H1 (cell line): ENCODE measurements around the gene KCP. TPM values are rescaled to one million over a fixed set of nuclear protein-coding genes. Genes with fewer than 3 reads are reported as not detected.

Experiments used
- CTCF ChIA-PET: fragments of 300-600 bp; sonication (Branson Sonifier 250); formaldehyde crosslinking; loops from one replicate; lab custom pipeline; 2021; ENCODE audit not compliant: partially characterized antibody; lab: Charles Lee
- POLR2A ChIA-PET: fragments of 300-600 bp; sonication (Branson Sonifier 250); formaldehyde crosslinking; loops from one replicate; lab custom pipeline; 2021; ENCODE audit warnings: inconsistent platforms; ENCODE audit not compliant: partially characterized antibody; lab: Charles Lee
- DNase-seq, 2 experiments: peaks; one replicate each; pipeline versions ENCODE4 v3.0.0 to v3.0.0-alpha.2; 2010 to 2022; ENCODE audit warnings: low spot score in 2 of 2, low read depth in 1 of 2, mixed read lengths in 1 of 2
- FAIRE-seq: peaks from 2 replicates; lab custom pipeline; 2011; peaks lifted over from hg19 to GRCh38; lab: Jason Lieb, UNC
- H2AFZ ChIP-seq: 2 replicates; pipeline ENCODE4 v1.8.1; 2012; ENCODE audit warnings: low read length, inconsistent platforms
- H2AK5ac ChIP-seq: 2 replicates; pipeline ENCODE4 v1.6.1; 2013; ENCODE audit warnings: low read depth, low read length
- H2BK120ac ChIP-seq: replicated peaks from 2 replicates; pipeline ENCODE3; 2013; ENCODE audit warnings: low read depth, low read length, inconsistent platforms
- H2BK12ac ChIP-seq: 2 replicates; pipeline ENCODE4 v1.6.1; 2013; ENCODE audit warnings: low read depth, low read length
- H2BK15ac ChIP-seq: 2 replicates; pipeline ENCODE4 v1.6.1; 2013; ENCODE audit warnings: low read length
- H2BK20ac ChIP-seq: 2 replicates; pipeline ENCODE4 v1.6.1; 2013; ENCODE audit warnings: low read length
- H2BK5ac ChIP-seq: 2 replicates; pipeline ENCODE4 v1.6.1; 2013; ENCODE audit warnings: low read depth, low read length
- H3K14ac ChIP-seq: 2 replicates; pipeline ENCODE4 v1.6.1; 2013; ENCODE audit warnings: inconsistent platforms; ENCODE audit not compliant: insufficient read length
- H3K18ac ChIP-seq: 2 replicates; pipeline ENCODE4 v1.6.1; 2013; ENCODE audit warnings: low read length; ENCODE audit errors: extremely low read depth
- H3K23ac ChIP-seq: 2 replicates; pipeline ENCODE4 v1.6.1; 2013; ENCODE audit warnings: inconsistent platforms; ENCODE audit not compliant: insufficient read length
- H3K23me2 ChIP-seq: 2 replicates; pipeline ENCODE4 v1.6.1; 2013; ENCODE audit warnings: low read depth, low read length
- H3K27ac ChIP-seq: 2 replicates; pipeline ENCODE4 v1.6.1; 2011; ENCODE audit warnings: low read depth, low read length, inconsistent platforms
- H3K27me3 ChIP-seq, 4 experiments: replicated peaks in 1 of 4; 1 replicate in 1 of 4; 2 replicates in 3 of 4; pipeline versions ENCODE4 v1.6.1 to v1.8.1; 2011 to 2013; ENCODE audit warnings: low read length in 3 of 4, mild to moderate bottlenecking in 3 of 4, inconsistent platforms in 2 of 4, mixed read lengths in 2 of 4, moderate library complexity in 1 of 4; ENCODE audit not compliant: control insufficient read depth in 3 of 4, insufficient read depth in 3 of 4; ENCODE audit errors: extremely low read depth in 1 of 4
- H3K36me3 ChIP-seq, 4 experiments: 2 replicates each; pipeline versions ENCODE4 v1.6.1 to v1.8.1; 2011 to 2013; ENCODE audit warnings: mild to moderate bottlenecking in 4 of 4, low read length in 3 of 4, moderate library complexity in 2 of 4, control low read depth in 1 of 4, inconsistent platforms in 1 of 4; ENCODE audit not compliant: insufficient read depth in 4 of 4, control insufficient read depth in 2 of 4
- H3K4ac ChIP-seq: replicated peaks from 2 replicates; pipeline ENCODE3; 2013; ENCODE audit warnings: low read length, low read depth, mixed read lengths, inconsistent platforms; ENCODE audit not compliant: insufficient read length
- H3K4me1 ChIP-seq, 4 experiments: replicated peaks in 1 of 4; 1 replicate in 1 of 4; 2 replicates in 3 of 4; pipeline versions ENCODE4 v1.6.1 to v1.8.1; 2011 to 2013; ENCODE audit warnings: low read length in 3 of 4, inconsistent platforms in 2 of 4, mixed read lengths in 1 of 4; ENCODE audit not compliant: insufficient read depth in 4 of 4, control insufficient read depth in 3 of 4
- H3K4me2 ChIP-seq, 2 experiments: 2 replicates each; pipeline versions ENCODE4 v1.6.1 to v1.8.1; 2011 to 2013; ENCODE audit warnings: low read depth in 2 of 2, low read length in 2 of 2, control low read depth in 1 of 2, inconsistent platforms in 1 of 2, mild to moderate bottlenecking in 1 of 2; ENCODE audit not compliant: insufficient read depth in 1 of 2
- H3K4me3 ChIP-seq, 4 experiments: fragments of 200-600, 300-600 bp in 1 of 4; sonication (generic), shearing (Covaris generic), sonication (Bioruptor Twin) in 1 of 4; 2 replicates each; pipeline versions ENCODE4 v1.5.1 to v1.8.1; 2011 to 2016; ENCODE audit warnings: low read length in 4 of 4, low read depth in 3 of 4, control low read depth in 2 of 4, inconsistent platforms in 2 of 4, mild to moderate bottlenecking in 2 of 4, mixed read lengths in 1 of 4, moderate library complexity in 1 of 4; ENCODE audit not compliant: insufficient read depth in 2 of 4; ENCODE audit errors: extremely low read depth in 1 of 4
- H3K56ac ChIP-seq: replicated peaks from 2 replicates; pipeline ENCODE3; 2013; ENCODE audit warnings: low read depth, mild to moderate bottlenecking, mixed read lengths, low read length, inconsistent platforms; ENCODE audit not compliant: insufficient read length
- H3K79me1 ChIP-seq: 2 replicates; pipeline ENCODE4 v1.6.1; 2013; ENCODE audit warnings: low read depth, low read length, control low read depth
- H3K79me2 ChIP-seq, 2 experiments: 2 replicates each; pipeline versions ENCODE4 v1.6.1 to v1.8.1; 2012 to 2013; ENCODE audit warnings: low read length in 2 of 2, mild to moderate bottlenecking in 2 of 2, inconsistent platforms in 1 of 2; ENCODE audit not compliant: insufficient read depth in 2 of 2, control insufficient read depth in 1 of 2
- H3K9ac ChIP-seq, 4 experiments: replicated peaks in 1 of 4; 1 replicate in 1 of 4; 2 replicates in 3 of 4; pipeline versions ENCODE4 v1.6.1 to v1.8.1; 2011 to 2013; ENCODE audit warnings: low read depth in 3 of 4, low read length in 3 of 4, control low read depth in 2 of 4, mild to moderate bottlenecking in 2 of 4, moderate library complexity in 2 of 4, inconsistent platforms in 1 of 4; ENCODE audit errors: extremely low read depth in 1 of 4
- H3K9me3 ChIP-seq, 2 experiments: 2 replicates each; pipeline versions ENCODE4 v1.6.1 to v1.8.1; 2012 to 2013; ENCODE audit warnings: mild to moderate bottlenecking in 2 of 2, moderate library complexity in 2 of 2, control low read depth in 1 of 2, inconsistent platforms in 1 of 2, low read depth in 1 of 2, low read length in 1 of 2, mixed read lengths in 1 of 2; ENCODE audit not compliant: insufficient read depth in 2 of 2
- H4K20me1 ChIP-seq, 2 experiments: replicated peaks in 1 of 2; 2 replicates each; pipeline versions ENCODE3 to v1.8.1; 2011 to 2013; ENCODE audit warnings: inconsistent platforms in 2 of 2, low read length in 2 of 2, mild to moderate bottlenecking in 1 of 2; ENCODE audit not compliant: insufficient read depth in 2 of 2, control insufficient read depth in 1 of 2
- H4K5ac ChIP-seq: 2 replicates; pipeline ENCODE4 v1.6.1; 2013; ENCODE audit warnings: low read length, low read depth, mixed read lengths, inconsistent platforms; ENCODE audit not compliant: insufficient read length
- H4K8ac ChIP-seq: 2 replicates; pipeline ENCODE4 v1.8.0; 2013; ENCODE audit warnings: mild to moderate bottlenecking, moderate library complexity, low read length, inconsistent platforms; ENCODE audit not compliant: insufficient read depth; ENCODE audit errors: extremely low read depth
- H4K91ac ChIP-seq: replicated peaks from 2 replicates; pipeline ENCODE3; 2013; ENCODE audit warnings: low read length, mixed read lengths, inconsistent platforms; ENCODE audit not compliant: insufficient read length
- ASH2L ChIP-seq: fragments of 200-600, 300-600 bp; sonication (generic); IDR thresholded peaks from one replicate; pipeline ENCODE4 v1.7.1; 2017; ENCODE audit warnings: low read length
- CTCF ChIP-seq, 3 experiments: IDR thresholded peaks; 1 replicate in 2 of 3; 2 replicates in 1 of 3; pipeline versions ENCODE4 v1.5.1 to v1.6.1; 2011; ENCODE audit warnings: low read length in 3 of 3, mild to moderate bottlenecking in 3 of 3, inconsistent platforms in 2 of 3, low read depth in 1 of 3, moderate library complexity in 1 of 3; ENCODE audit not compliant: insufficient read depth in 1 of 3; ENCODE audit errors: control extremely low read depth in 1 of 3
- EZH2 ChIP-seq: fragments of 200-600 bp; sonication (generic); IDR thresholded peaks from 2 replicates; pipeline ENCODE4 v1.7.1; 2012; ENCODE audit warnings: low read depth, mild to moderate bottlenecking, moderate library complexity, low read length, inconsistent platforms; ENCODE audit not compliant: severe bottlenecking
- GABPA ChIP-seq: IDR thresholded peaks from 2 replicates; pipeline ENCODE4 v1.6.1; 2011; ENCODE audit warnings: mild to moderate bottlenecking, low read length, moderate library complexity, borderline replicate concordance; ENCODE audit not compliant: insufficient read depth
- MAFK ChIP-seq: IDR thresholded peaks from 2 replicates; pipeline ENCODE4 v1.6.1; 2012; ENCODE audit warnings: low read depth, mild to moderate bottlenecking, improper control_type of control experiment, low read length
- POLR2AphosphoS5 ChIP-seq: IDR thresholded peaks from 2 replicates; pipeline ENCODE4 v1.6.1; 2011; ENCODE audit warnings: low read depth, low read length
- RFX5 ChIP-seq: IDR thresholded peaks from 2 replicates; pipeline ENCODE4 v1.6.1; 2011; ENCODE audit warnings: low read depth, low read length, improper control_type of control experiment, borderline replicate concordance
- SIX5 ChIP-seq: IDR thresholded peaks from 2 replicates; pipeline ENCODE4 v1.6.1; 2011; ENCODE audit warnings: mild to moderate bottlenecking, low read depth, low read length
- TCF12 ChIP-seq: IDR thresholded peaks from 2 replicates; pipeline ENCODE4 v1.6.1; 2011; ENCODE audit warnings: low read depth, mild to moderate bottlenecking, low read length
- USF2 ChIP-seq: IDR thresholded peaks from 2 replicates; pipeline ENCODE4 v1.6.1; 2011; ENCODE audit warnings: low read length, improper control_type of control experiment
- WGBS, 2 experiments: shearing (Covaris generic) in 1 of 2; methylation state at CpG; one replicate each; pipeline versions ENCODE4 v1.1.6 to v1.1.7; 2013 to 2015; ENCODE audit warnings: low lambda C conversion rate in 2 of 2, mixed read lengths in 2 of 2, inconsistent platforms in 1 of 2, low coverage in 1 of 2, missing lambda C conversion rate in 1 of 2; ENCODE audit not compliant: insufficient replicate concordance in 2 of 2, insufficient coverage in 1 of 2, insufficient read length in 1 of 2; ENCODE audit errors: extremely low coverage in 1 of 2, missing lambda C conversion rate in 1 of 2; 5-methylcytosine and 5-hydroxymethylcytosine counted together
- polyA plus RNA-seq, 7 experiments: library from polyadenylated mRNA; depleted of rRNA in 3 of 7; stranded (reverse) in 5 of 7; unstranded in 2 of 7; fragments of >200 nt in 5 of 7; fragments of 200-250 nt in 2 of 7; gene quantifications; 1 replicate in 5 of 7; 2 replicates in 1 of 7; 4 replicates in 1 of 7; pipeline versions ENCODE4 v1.2.1 to v1.2.3, GENCODE V29; 2011 to 2013; ENCODE audit warnings: missing spikeins in 2 of 7, mixed read lengths in 2 of 7
- total RNA-seq: library from RNA; stranded (reverse); fragmentation: NEBNext Ultra II Directional; extraction: Animal tissue kit (Norgen Biotek cat#: 25700); gene quantifications from 2 replicates; pipeline ENCODE4 v1.2.1, GENCODE V29; 2021

KCP gene
- total and polyA plus RNA-seq, 2 of the 8 experiments (the other 6 are each of a cell fraction or from before 2014, with no cell fraction given) = 1.3 to 2.0 TPM

DNA sequence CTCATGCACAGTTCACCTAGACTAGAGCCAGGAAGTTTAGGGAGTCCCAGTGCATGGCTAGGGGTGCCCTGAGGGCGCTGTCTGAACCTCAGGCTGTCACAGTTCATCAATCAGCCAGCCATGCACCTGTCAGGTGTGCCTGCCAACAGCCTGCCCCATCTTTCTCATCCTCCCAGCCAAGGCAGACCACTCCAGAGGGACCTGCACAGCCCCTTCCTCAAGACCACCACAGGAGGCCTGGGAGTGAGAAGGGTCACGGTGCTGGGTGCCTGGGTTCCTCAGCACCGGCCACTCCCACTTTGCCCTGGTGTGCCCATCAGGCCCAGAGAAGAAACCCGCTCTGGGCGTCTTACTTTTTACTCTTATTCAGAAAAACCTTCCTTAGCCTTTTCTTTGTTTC lies 39.5 kb downstream of the KCP start:
- Histone ChIP-seq H3K4me3 (no peak overlapping the region), H3K27ac (no peak overlapping the region), H3K14ac (no peak overlapping the region), H3K36me3 (no peaks in the 10 kb centered on the region), H2BK5ac (no peak overlapping the region), H4K5ac (no peak overlapping the region), H3K27me3 (peaks cover 5 to 42% (median 36%) of the 10 kb centered on the region in 4 experiments), H3K4me2 (no peak overlapping the region), H3K23ac (no peak overlapping the region), H4K8ac (no peak overlapping the region), H2AK5ac (no peak overlapping the region), H2BK120ac (no peak overlapping the region), H4K91ac (no peak overlapping the region), H3K18ac (no peak overlapping the region), H3K9me3 (no peaks in the 10 kb centered on the region), H2AFZ (no peak overlapping the region), H2BK12ac (no peak overlapping the region), H3K4me1 (peaks cover 0 to 18% (median 12%) of the 10 kb centered on the region in 4 experiments; a peak in 6 of 7 replicates), H2BK15ac (0 out of 2 replicates have a peak overlapping the region, but pooled peaks have one; percentile 53), H3K79me1 (no peaks in the 10 kb centered on the region; the same call in 1 of the 2 replicates), H4K20me1 (peaks cover 3 to 12% of the 10 kb centered on the region in 2 experiments), H3K56ac (no peak overlapping the region), H3K79me2 (no peaks in the 10 kb centered on the region), H3K23me2 (peaks cover 10% of the 10 kb centered on the region), H2BK20ac (no peak overlapping the region), H3K4ac (peak overlapping the region; percentile 7), H3K9ac (no peak overlapping the region)
- POLR2A ChIA-PET = interaction anchor here (4.2 to 4.5 kb wide), 2 partner anchors 8 to 37 kb away, joined by 22 to 27 read pairs; no protein-coding TSS in a partner anchor
- CTCF ChIA-PET = interaction anchor here (0.6 to 8.2 kb wide), 10 partner anchors 9 to 116 kb away, joined by 3 to 81 read pairs (median 4); partner anchors contain the start of gene ATP6V1F
- FAIRE-seq = no peak
- 78% methylated on average over 5 of the region's 5 CpGs; no CpG with 5 or more reads in 1 of the 2 experiments for WGBS, 2 experiments
- DNase-seq = no peak
- TF ChIP-seq MAFK (no peak), RFX5 (no peak), POLR2AphosphoS5 (no peak), EZH2 (no peak), TCF12 (no peak), SIX5 (no peak), ASH2L (no peak), USF2 (no peak), CTCF (IDR thresholded peaks at IDR 0.05; ENCODE audit: control extremely low read depth in 1 of 3, insufficient read depth in 1 of 3, low read depth in 1 of 3, low read length in 3 of 3) (no peak), GABPA (no peak)
